Endothelial cell of umbilical vein (primary cell): ENCODE data around the gene NLRP4. TPM values are rescaled to one million over a fixed set of nuclear protein-coding genes. Genes with fewer than 3 reads are reported as not detected.

Experiments used
- BruUV-seq: library from RNA; stranded (reverse); fragments of 400-500 nt; replicated peaks from 2 replicates; lab custom pipeline; 2021; lab: Mats Ljungman, UMichigan
- CTCF ChIA-PET: fragments of 300-600, 350-600 bp; sonication (Branson Sonifier 250); formaldehyde crosslinking; loops from one replicate; lab custom pipeline; 2021; ENCODE audit warnings: antibody characterized with exemption, inconsistent platforms; lab: Charles Lee
- POLR2A ChIA-PET: fragments of 300-600, 350-600 bp; sonication (Branson Sonifier 250); formaldehyde crosslinking; loops from one replicate; lab custom pipeline; 2021; ENCODE audit warnings: antibody characterized with exemption, inconsistent platforms; lab: Charles Lee
- DNase-seq: peaks from one replicate; pipeline ENCODE4 v3.0.0-alpha.2; 2011; ENCODE audit warnings: low read depth, low spot score
- FAIRE-seq: peaks from 2 replicates; lab custom pipeline; 2011; peaks lifted over from hg19 to GRCh38; lab: Jason Lieb, UNC
- H2AFZ ChIP-seq: 2 replicates; pipeline ENCODE4 v1.6.0; 2012; ENCODE audit warnings: low read depth, low read length, control low read depth, inconsistent platforms
- H3K27ac ChIP-seq: 2 replicates; pipeline ENCODE4 v1.5.1; 2011; ENCODE audit warnings: low read depth, mild to moderate bottlenecking, control low read depth, low read length, moderate library complexity; ENCODE audit not compliant: insufficient read depth
- H3K27me3 ChIP-seq, 2 experiments: 2 replicates each; pipeline versions ENCODE4 v1.6.0 to v1.6.1; 2011; ENCODE audit warnings: low read length in 2 of 2, mixed read lengths in 1 of 2; ENCODE audit not compliant: control insufficient read depth in 2 of 2, insufficient read depth in 2 of 2
- H3K36me3 ChIP-seq, 2 experiments: 2 replicates in 1 of 2; 3 replicates in 1 of 2; pipeline ENCODE4 v1.5.1; 2011; ENCODE audit warnings: low read length in 2 of 2, mild to moderate bottlenecking in 1 of 2, moderate library complexity in 1 of 2; ENCODE audit not compliant: control insufficient read depth in 2 of 2, insufficient read depth in 2 of 2; ENCODE audit errors: extremely low read depth in 1 of 2
- H3K4me1 ChIP-seq: 3 replicates; pipeline ENCODE4 v1.5.1; 2011; ENCODE audit warnings: mild to moderate bottlenecking, low read length; ENCODE audit not compliant: control insufficient read depth, insufficient read depth; ENCODE audit errors: extremely low read depth
- H3K4me2 ChIP-seq: 2 replicates; pipeline ENCODE4 v1.6.1; 2011; ENCODE audit warnings: low read length, control low read depth, mixed read lengths; ENCODE audit not compliant: insufficient read depth
- H3K4me3 ChIP-seq, 3 experiments: fragments of 200-600 bp in 1 of 3; sonication (generic), shearing (Covaris generic) in 1 of 3; replicated peaks in 1 of 3; 2 replicates each; pipeline ENCODE4 v1.5.1; 2011 to 2016; ENCODE audit warnings: control low read depth in 3 of 3, low read length in 3 of 3, mild to moderate bottlenecking in 2 of 3, inconsistent platforms in 1 of 3, low read depth in 1 of 3, moderate library complexity in 1 of 3; ENCODE audit not compliant: insufficient read depth in 1 of 3
- H3K79me2 ChIP-seq: 2 replicates; pipeline ENCODE4 v1.6.0; 2012; ENCODE audit warnings: low read length, inconsistent platforms; ENCODE audit not compliant: control insufficient read depth, insufficient read depth
- H3K9ac ChIP-seq: replicated peaks from 2 replicates; pipeline ENCODE3; 2011; ENCODE audit warnings: low read length, control low read depth; ENCODE audit not compliant: insufficient read depth; ENCODE audit errors: extremely low read depth
- H3K9me1 ChIP-seq: replicated peaks from 3 replicates; pipeline ENCODE4 v1.6.0; 2011; ENCODE audit warnings: mild to moderate bottlenecking, low read length; ENCODE audit not compliant: control insufficient read depth, insufficient read depth; ENCODE audit errors: extremely low read depth
- H3K9me3 ChIP-seq: replicated peaks from 2 replicates; pipeline ENCODE4 v1.5.1; 2012; ENCODE audit warnings: low read length, inconsistent platforms; ENCODE audit not compliant: control insufficient read depth, insufficient read depth
- H4K20me1 ChIP-seq: replicated peaks from 2 replicates; pipeline ENCODE3; 2011; ENCODE audit warnings: mild to moderate bottlenecking, low read length; ENCODE audit not compliant: control insufficient read depth, insufficient read depth; ENCODE audit errors: extremely low read depth
- CTCF ChIP-seq, 2 donors: IDR thresholded peaks; 1 replicate in 1 of 2; 2 replicates in 1 of 2; pipeline ENCODE4 v1.5.1; 2011; ENCODE audit warnings: low read length in 2 of 2, mild to moderate bottlenecking in 2 of 2, moderate library complexity in 2 of 2, control low read depth in 1 of 2, inconsistent platforms in 1 of 2, low read depth in 1 of 2; ENCODE audit not compliant: insufficient read depth in 1 of 2; ENCODE audit errors: extremely low read depth in 1 of 2
- EZH2 ChIP-seq: IDR thresholded peaks from 2 replicates; pipeline ENCODE4 v1.6.1; 2012; ENCODE audit warnings: borderline replicate concordance, low read depth, mild to moderate bottlenecking, moderate library complexity, low read length, inconsistent platforms; ENCODE audit not compliant: severe bottlenecking
- FOS ChIP-seq: IDR thresholded peaks from 2 replicates; pipeline ENCODE4 v1.6.1; 2011; ENCODE audit warnings: mild to moderate bottlenecking, low read length, moderate library complexity, borderline replicate concordance; ENCODE audit not compliant: insufficient read depth
- GATA2 ChIP-seq: IDR thresholded peaks from 2 replicates; pipeline ENCODE4 v1.7.0; 2011; ENCODE audit warnings: low read depth, mild to moderate bottlenecking, moderate library complexity, mixed read lengths, low read length; ENCODE audit not compliant: insufficient read length, insufficient read depth
- JUN ChIP-seq: IDR thresholded peaks from 2 replicates; pipeline ENCODE4 v1.6.1; 2011; ENCODE audit warnings: borderline replicate concordance, low read depth; ENCODE audit not compliant: insufficient read length, insufficient read depth
- MAX ChIP-seq: IDR thresholded peaks from 2 replicates; pipeline ENCODE4 v1.6.1; 2011; ENCODE audit not compliant: insufficient read depth, insufficient read length
- MYC ChIP-seq: IDR thresholded peaks from one replicate; pipeline ENCODE4 v1.6.1; 2011; ENCODE audit warnings: mild to moderate bottlenecking, low read depth, low read length
- POLR2A ChIP-seq: IDR thresholded peaks from 2 replicates; pipeline ENCODE4 v1.6.1; 2012; ENCODE audit warnings: low read depth, mild to moderate bottlenecking, control low read depth, low read length
- POLR2AphosphoS5 ChIP-seq: IDR thresholded peaks from 2 replicates; pipeline ENCODE4 v1.6.1; 2012; ENCODE audit warnings: low read depth, mild to moderate bottlenecking, control low read depth, low read length, moderate library complexity; ENCODE audit not compliant: insufficient read depth
- dilution Hi-C: fragments of 300-500 bp; cut with MboI; formaldehyde crosslinking; loops from one replicate; pipeline ENCODE4 v1.15.0; 2019; ENCODE audit warnings: low sequenced_read_pairs; ENCODE audit not compliant: extremely low pct_ligation_motif_present
- intact Hi-C: fragments of 100-400 bp; cut with micrococcal nuclease; formaldehyde crosslinking; loops from one replicate; pipeline ENCODE4 v1.10.0; 2022
- polyA plus RNA-seq, 4 experiments: library from polyadenylated mRNA; depleted of rRNA in 3 of 4; stranded (reverse) in 3 of 4; unstranded in 1 of 4; fragments of >200 nt; gene quantifications; 2 replicates each; pipeline versions ENCODE4 v1.2.1 to v1.2.3, GENCODE V29; 2011 to 2012; ENCODE audit warnings: missing spikeins in 1 of 4
- total RNA-seq: library from RNA; stranded (reverse); gene quantifications from 2 replicates; pipeline ENCODE4 v1.2.3, GENCODE V29; 2021

Gene NLRP4
- total and polyA plus RNA-seq, 2 donors (not counting 3 experiments of a cell fraction or from before 2014, with no cell fraction given) = not detected

- intact Hi-C loops = no loop called here
- no peak for DNase-seq
- no peak overlapping the region for H3K27ac ChIP-seq
- no peak overlapping the region for H3K4me3 ChIP-seq
- peaks cover 2% of the 10 kb centered on the region for H3K9me3 ChIP-seq
- ChIA-PET CTCF (no interaction called here), POLR2A (no interaction called here)
- H3K27me3 ChIP-seq = no peaks in the 10 kb centered on the region
- no peaks in the 10 kb centered on the region for H3K9me1 ChIP-seq
- no peaks in the 10 kb centered on the region for H3K4me1 ChIP-seq
- no peaks in the 10 kb centered on the region for H3K79me2 ChIP-seq
- no peaks in the 10 kb centered on the region for H4K20me1 ChIP-seq
- no peak for FAIRE-seq
- dilution Hi-C loops = no loop called here
- no peak overlapping the region for H3K9ac ChIP-seq
- H2AFZ ChIP-seq = no peak overlapping the region
- H3K4me2 ChIP-seq = no peak overlapping the region
- no peak for TF ChIP-seq MYC
- TF ChIP-seq POLR2A = no peak
- TF ChIP-seq POLR2AphosphoS5 = no peak
- TF ChIP-seq FOS = no peak
- TF ChIP-seq EZH2 = no peak
- no peak for TF ChIP-seq GATA2
- TF ChIP-seq JUN = no peak
- no peak for TF ChIP-seq CTCF (IDR thresholded peaks at IDR 0.05; ENCODE audit: extremely low read depth in 1 of 2, insufficient read depth in 1 of 2, low read depth in 1 of 2, low read length in 2 of 2)
- TF ChIP-seq MAX = no peak
- no peaks in the 10 kb centered on the region for H3K36me3 ChIP-seq
- no TSS peak for BruUV-seq
These were observed 65.9 kb downstream of the NLRP4 start for GRCh38 chr19:55902080-55902751.
